Breast epithelium (tissue), 4 donors: ENCODE data around the gene PNMT. TPM values are rescaled to one million over a fixed set of nuclear protein-coding genes. Genes with fewer than 3 reads are reported as not detected.

Source experiments
- DNase-seq, 2 donors: peaks; one replicate each; pipeline ENCODE4 v3.0.0-alpha.2; 2019; ENCODE audit warnings: low spot score in 2 of 2
- H3K27ac ChIP-seq, 2 donors: fragments of 200-600 bp; sonication (generic) in 1 of 2; one replicate each; pipeline ENCODE4 v1.5.1; 2016 to 2019; ENCODE audit warnings: mild to moderate bottlenecking in 1 of 2
- H3K27me3 ChIP-seq, 2 donors: fragments of 200-600 bp; sonication (generic) in 1 of 2; one replicate each; pipeline versions ENCODE4 v1.5.1 to v1.6.0; 2017 to 2019; ENCODE audit warnings: control low read depth in 1 of 2, mild to moderate bottlenecking in 1 of 2
- H3K36me3 ChIP-seq: fragments of 200-600 bp; one replicate; pipeline ENCODE4 v1.5.1; 2019
- H3K4me1 ChIP-seq, 2 donors: fragments of 200-600 bp; sonication (generic); one replicate each; pipeline ENCODE4 v1.5.1; 2016 to 2019; ENCODE audit warnings: control low read depth in 1 of 2
- H3K4me3 ChIP-seq, 3 donors: fragments of 200-600 bp; sonication (generic); 1 replicate in 2 of 3; 2 replicates in 1 of 3; pipeline ENCODE4 v1.5.1; 2016 to 2019; ENCODE audit warnings: mild to moderate bottlenecking in 3 of 3, moderate library complexity in 2 of 3
- H3K9me3 ChIP-seq, 2 donors: fragments of 200-600 bp; sonication (generic) in 1 of 2; one replicate each; pipeline ENCODE4 v1.5.1; 2016 to 2019; ENCODE audit warnings: control low read depth in 1 of 2
- POLR2A ChIP-seq: fragments of 450-650 bp; IDR thresholded peaks from one replicate; pipeline ENCODE4 v1.6.1; 2016; ENCODE audit warnings: antibody characterized with exemption, mild to moderate bottlenecking, moderate library complexity
- POLR2AphosphoS5 ChIP-seq, 3 donors: sonication (generic); formaldehyde crosslinking; IDR thresholded peaks; one replicate each; pipeline ENCODE4 v1.6.1; 2017; ENCODE audit warnings: antibody characterized with exemption in 3 of 3
- intact Hi-C: fragments of 100-400 bp; cut with DNase I; formaldehyde crosslinking; loops from one replicate; pipeline ENCODE4 v1.15.1; 2023; ENCODE audit warnings: low total_unique reads
- total RNA-seq, 3 donors: library from RNA; depleted of rRNA; stranded (reverse); fragments of >200 nt; gene quantifications; one replicate each; pipeline ENCODE4 v1.1.0, GENCODE V29; 2016
- TF ChIP-seq, protein P1 (sequence below), 3 donors: fragments of 450-650 bp; IDR thresholded peaks; one replicate each; pipeline ENCODE4 v1.5.1; 2016 to 2017; ENCODE audit warnings: antibody characterized with exemption in 3 of 3, mild to moderate bottlenecking in 3 of 3, moderate library complexity in 3 of 3

PNMT gene
- total RNA-seq, 3 donors from 2014 or later = 1.6 to 9.5 (median 5.1) TPM

DNA sequence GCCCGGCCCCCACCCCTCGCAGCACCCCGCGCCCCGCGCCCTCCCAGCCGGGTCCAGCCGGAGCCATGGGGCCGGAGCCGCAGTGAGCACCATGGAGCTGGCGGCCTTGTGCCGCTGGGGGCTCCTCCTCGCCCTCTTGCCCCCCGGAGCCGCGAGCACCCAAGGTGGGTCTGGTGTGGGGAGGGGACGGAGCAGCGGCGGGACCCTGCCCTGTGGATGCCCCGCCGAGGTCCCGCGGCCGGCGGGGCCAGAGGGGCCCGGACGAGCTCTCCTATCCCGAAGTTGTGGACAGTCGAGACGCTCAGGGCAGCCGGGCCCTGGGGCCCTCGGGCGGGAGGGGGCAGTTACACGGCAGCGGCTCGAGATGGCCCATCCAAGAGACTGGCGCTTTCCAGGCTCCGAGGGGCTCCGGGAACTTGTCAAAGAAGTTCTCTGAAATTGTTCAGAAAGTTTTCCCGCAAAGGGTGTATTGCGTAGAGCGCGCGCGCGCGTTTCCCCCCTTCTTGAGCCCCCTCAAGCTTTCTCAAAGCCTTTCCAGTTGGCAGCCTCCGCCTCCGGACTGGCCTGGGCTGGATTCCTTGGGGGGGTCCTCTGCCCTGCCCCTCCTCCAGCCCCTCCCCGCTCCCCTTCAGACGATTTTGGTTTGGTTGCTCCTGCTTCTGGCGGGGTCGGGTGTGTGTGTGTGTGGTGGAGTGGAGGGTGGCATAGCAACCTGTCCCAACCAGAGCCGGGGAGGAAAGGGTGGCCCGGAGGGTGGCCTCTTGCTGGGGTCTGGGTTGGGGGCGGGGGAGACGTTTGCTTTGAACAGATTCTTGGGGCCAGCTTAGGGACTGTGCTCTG lies 32.1 kb downstream of the PNMT start:
- TF ChIP-seq, protein P1, sequence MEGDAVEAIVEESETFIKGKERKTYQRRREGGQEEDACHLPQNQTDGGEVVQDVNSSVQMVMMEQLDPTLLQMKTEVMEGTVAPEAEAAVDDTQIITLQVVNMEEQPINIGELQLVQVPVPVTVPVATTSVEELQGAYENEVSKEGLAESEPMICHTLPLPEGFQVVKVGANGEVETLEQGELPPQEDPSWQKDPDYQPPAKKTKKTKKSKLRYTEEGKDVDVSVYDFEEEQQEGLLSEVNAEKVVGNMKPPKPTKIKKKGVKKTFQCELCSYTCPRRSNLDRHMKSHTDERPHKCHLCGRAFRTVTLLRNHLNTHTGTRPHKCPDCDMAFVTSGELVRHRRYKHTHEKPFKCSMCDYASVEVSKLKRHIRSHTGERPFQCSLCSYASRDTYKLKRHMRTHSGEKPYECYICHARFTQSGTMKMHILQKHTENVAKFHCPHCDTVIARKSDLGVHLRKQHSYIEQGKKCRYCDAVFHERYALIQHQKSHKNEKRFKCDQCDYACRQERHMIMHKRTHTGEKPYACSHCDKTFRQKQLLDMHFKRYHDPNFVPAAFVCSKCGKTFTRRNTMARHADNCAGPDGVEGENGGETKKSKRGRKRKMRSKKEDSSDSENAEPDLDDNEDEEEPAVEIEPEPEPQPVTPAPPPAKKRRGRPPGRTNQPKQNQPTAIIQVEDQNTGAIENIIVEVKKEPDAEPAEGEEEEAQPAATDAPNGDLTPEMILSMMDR (IDR thresholded peaks at IDR 0.05) = no peak
- TF ChIP-seq POLR2AphosphoS5 (IDR thresholded peaks at IDR 0.05) (no peak), POLR2A (no peak)
- intact Hi-C loops = no loop called here
- Histone ChIP-seq H3K27me3 (no peaks in the 10 kb centered on the region), H3K4me1 (peaks cover 4 to 25% of the 10 kb centered on the region in 2 donors), H3K27ac (peak overlapping the region; percentile 94 to 98), H3K36me3 (no peaks in the 10 kb centered on the region), H3K9me3 (no peaks in the 10 kb centered on the region), H3K4me3 (peak overlapping the region; percentile 78 to 97 (median 87))
- DNase-seq = no peak

GRCh38 chr17:39701012-39701783 lies 32.9 kb downstream of the PNMT start:
- no peaks in the 10 kb centered on the region for H3K27me3 ChIP-seq
- peak overlapping the region; percentile 78 to 97 (median 87) for H3K4me3 ChIP-seq
- H3K36me3 ChIP-seq = no peaks in the 10 kb centered on the region
- intact Hi-C loops = no loop called here
- peak overlapping the region; percentile 94 to 98 for H3K27ac ChIP-seq
- peaks cover 4 to 29% of the 10 kb centered on the region in 2 donors for H3K4me1 ChIP-seq
- TF ChIP-seq POLR2AphosphoS5 (IDR thresholded peaks at IDR 0.05) = no peak
- no peak for TF ChIP-seq POLR2A
- TF ChIP-seq, protein P1 (IDR thresholded peaks at IDR 0.05) = no peak
- no peaks in the 10 kb centered on the region for H3K9me3 ChIP-seq
- DNase-seq = peak in 1 of 2 donors; percentile 34

GRCh38 chr17:39701784-39702422 lies 33.6 kb downstream of the PNMT start:
- TF ChIP-seq POLR2A (no peak), POLR2AphosphoS5 (IDR thresholded peaks at IDR 0.05) (no peak)
- TF ChIP-seq, protein P1 (IDR thresholded peaks at IDR 0.05) = no peak
- DNase-seq = no peak
- H3K4me1 ChIP-seq = peaks cover 4 to 36% of the 10 kb centered on the region in 2 donors
- peak overlapping the region in 2 of 3 donors; percentile 78 to 97 for H3K4me3 ChIP-seq
- H3K27ac ChIP-seq = peak overlapping the region; percentile 94 to 98
- H3K9me3 ChIP-seq = no peaks in the 10 kb centered on the region
- H3K36me3 ChIP-seq = no peaks in the 10 kb centered on the region
- intact Hi-C loops = no loop called here
- no peaks in the 10 kb centered on the region for H3K27me3 ChIP-seq

DNA sequence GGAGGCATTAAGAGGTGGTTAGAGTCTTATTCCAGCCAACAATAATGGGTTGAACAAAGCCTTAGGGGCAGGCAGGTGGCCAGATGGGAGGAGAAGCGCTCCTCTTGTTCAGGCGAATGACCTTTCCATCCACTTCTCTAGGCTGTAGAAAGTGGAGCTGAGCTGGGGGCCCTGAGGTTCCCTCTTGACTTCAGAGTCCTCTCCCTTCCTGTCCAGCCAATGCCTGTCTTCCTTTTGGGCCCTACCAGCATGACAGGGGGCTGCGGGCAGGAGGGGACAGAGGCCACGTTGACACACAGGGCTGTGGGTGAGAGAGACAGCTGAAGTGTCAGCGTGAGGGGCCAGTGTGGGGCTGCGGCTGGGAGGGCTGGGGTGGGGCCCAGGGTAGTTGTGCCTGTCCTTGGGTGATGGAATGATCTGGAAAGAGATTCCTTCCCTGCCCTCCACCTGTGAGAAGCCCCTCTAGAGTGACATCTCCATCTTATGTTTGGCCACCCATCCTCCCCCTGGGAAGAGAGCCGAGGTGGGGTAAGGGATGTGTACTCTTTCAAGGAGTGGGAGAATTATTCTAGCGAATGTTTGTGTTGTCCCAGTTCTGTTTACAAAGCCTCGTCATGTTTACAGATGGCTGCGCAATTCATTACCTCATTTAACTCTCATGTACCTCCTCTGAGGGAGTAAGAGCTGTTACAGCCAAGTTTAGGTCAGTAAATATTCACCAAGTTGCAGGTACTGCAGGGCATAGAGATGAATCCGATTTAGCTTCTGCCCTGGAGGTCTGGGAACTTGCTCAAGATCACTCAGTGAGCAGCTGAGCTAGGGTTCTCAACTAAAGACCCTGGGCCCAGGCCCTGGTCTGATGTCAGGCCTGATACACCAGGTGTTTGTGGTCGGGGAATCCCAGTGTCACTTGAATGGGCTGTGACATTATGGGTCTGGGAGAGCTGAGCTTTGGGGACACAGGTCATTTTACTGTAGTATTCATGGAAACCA lies 34.9 kb downstream of the PNMT start:
- H3K27ac ChIP-seq = peak overlapping the region; percentile 93 to 98
- DNase-seq = peak; percentile 70 to 71
- no peaks in the 10 kb centered on the region for H3K9me3 ChIP-seq
- TF ChIP-seq POLR2A (no peak), POLR2AphosphoS5 (IDR thresholded peaks at IDR 0.05) (peak in 1 of 3 donors; percentile 27)
- intact Hi-C loops = no loop called here
- H3K27me3 ChIP-seq = no peaks in the 10 kb centered on the region
- peak overlapping the region in 1 of 3 donors; percentile 39 for H3K4me3 ChIP-seq
- peaks cover 4 to 46% of the 10 kb centered on the region in 2 donors for H3K4me1 ChIP-seq
- H3K36me3 ChIP-seq = no peaks in the 10 kb centered on the region
